Chondrocyte (in vitro differentiated cells): ENCODE measurements around the gene FUCA1. TPM values are rescaled to one million over a fixed set of nuclear protein-coding genes. Genes with fewer than 3 reads are reported as not detected.

Experiments
- DNase-seq: peaks from one replicate; pipeline ENCODE4 v3.0.0; 2021; ENCODE audit warnings: mixed read lengths, low spot score
- H3K27ac Mint-ChIP-seq: one replicate; pipeline ENCODE4 v1.8.0; 2021; ENCODE audit warnings: mild to moderate bottlenecking, moderate library complexity, mixed read lengths; ENCODE audit not compliant: unreplicated experiment
- H3K27me3 Mint-ChIP-seq: 2 replicates; pipeline ENCODE4 v1.8.0; 2021; ENCODE audit warnings: low read depth, mixed read lengths
- H3K36me3 Mint-ChIP-seq: 2 replicates; pipeline ENCODE4 v1.8.0; 2021; ENCODE audit warnings: low read depth, mixed read lengths
- H3K4me1 Mint-ChIP-seq: 2 replicates; pipeline ENCODE4 v1.8.0; 2021; ENCODE audit warnings: low read depth, mild to moderate bottlenecking, mixed read lengths
- H3K4me3 Mint-ChIP-seq: one replicate; pipeline ENCODE4 v1.8.0; 2021; ENCODE audit warnings: mild to moderate bottlenecking, moderate library complexity, mixed read lengths; ENCODE audit not compliant: unreplicated experiment
- H3K9me3 Mint-ChIP-seq: 2 replicates; pipeline ENCODE4 v1.8.0; 2021; ENCODE audit warnings: low read depth, mixed read lengths
- total RNA-seq: library from RNA; stranded (reverse); gene quantifications from 3 replicates; pipeline ENCODE4 v1.2.1, GENCODE V29; 2021
- TF ChIP-seq, protein P1 (sequence below): fragments of 200-600 bp; sonication (generic); IDR thresholded peaks from 2 replicates; pipeline ENCODE4 v1.5.0; 2021; ENCODE audit warnings: antibody characterized with exemption, mild to moderate bottlenecking, moderate library complexity

FUCA1 gene
- total RNA-seq, 1 donor from 2014 or later: 15.6 TPM

DNA sequence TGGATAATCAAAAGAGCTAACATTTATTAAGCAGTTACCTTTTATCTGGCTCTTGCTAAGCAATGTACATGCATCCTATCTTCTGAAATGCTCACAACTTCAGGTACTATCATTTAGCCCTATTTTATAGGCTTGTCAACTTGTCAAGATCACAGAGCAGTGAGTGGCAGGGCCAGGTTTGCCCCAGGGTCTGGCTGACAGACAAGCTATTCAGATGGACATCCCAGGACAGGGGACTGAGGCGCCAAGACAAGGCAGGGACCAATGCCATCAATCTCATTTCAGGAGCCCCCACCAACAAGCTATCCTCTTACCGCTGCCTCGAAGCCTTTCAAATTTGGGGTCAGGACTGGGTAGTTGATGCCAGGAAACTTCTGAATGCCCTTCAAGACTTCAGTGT, 51.7 kb downstream of the FUCA1 start:
- H3K4me3 Mint-ChIP-seq: no peak overlapping the region
- TF ChIP-seq, protein P1, sequence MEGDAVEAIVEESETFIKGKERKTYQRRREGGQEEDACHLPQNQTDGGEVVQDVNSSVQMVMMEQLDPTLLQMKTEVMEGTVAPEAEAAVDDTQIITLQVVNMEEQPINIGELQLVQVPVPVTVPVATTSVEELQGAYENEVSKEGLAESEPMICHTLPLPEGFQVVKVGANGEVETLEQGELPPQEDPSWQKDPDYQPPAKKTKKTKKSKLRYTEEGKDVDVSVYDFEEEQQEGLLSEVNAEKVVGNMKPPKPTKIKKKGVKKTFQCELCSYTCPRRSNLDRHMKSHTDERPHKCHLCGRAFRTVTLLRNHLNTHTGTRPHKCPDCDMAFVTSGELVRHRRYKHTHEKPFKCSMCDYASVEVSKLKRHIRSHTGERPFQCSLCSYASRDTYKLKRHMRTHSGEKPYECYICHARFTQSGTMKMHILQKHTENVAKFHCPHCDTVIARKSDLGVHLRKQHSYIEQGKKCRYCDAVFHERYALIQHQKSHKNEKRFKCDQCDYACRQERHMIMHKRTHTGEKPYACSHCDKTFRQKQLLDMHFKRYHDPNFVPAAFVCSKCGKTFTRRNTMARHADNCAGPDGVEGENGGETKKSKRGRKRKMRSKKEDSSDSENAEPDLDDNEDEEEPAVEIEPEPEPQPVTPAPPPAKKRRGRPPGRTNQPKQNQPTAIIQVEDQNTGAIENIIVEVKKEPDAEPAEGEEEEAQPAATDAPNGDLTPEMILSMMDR: no peak
- no peaks in the 10 kb centered on the region for H3K27me3 Mint-ChIP-seq
- H3K27ac Mint-ChIP-seq: no peak overlapping the region
- no peaks in the 10 kb centered on the region for H3K4me1 Mint-ChIP-seq
- DNase-seq: no peak
- no peaks in the 10 kb centered on the region for H3K9me3 Mint-ChIP-seq
- peaks cover 18% of the 10 kb centered on the region for H3K36me3 Mint-ChIP-seq

DNA sequence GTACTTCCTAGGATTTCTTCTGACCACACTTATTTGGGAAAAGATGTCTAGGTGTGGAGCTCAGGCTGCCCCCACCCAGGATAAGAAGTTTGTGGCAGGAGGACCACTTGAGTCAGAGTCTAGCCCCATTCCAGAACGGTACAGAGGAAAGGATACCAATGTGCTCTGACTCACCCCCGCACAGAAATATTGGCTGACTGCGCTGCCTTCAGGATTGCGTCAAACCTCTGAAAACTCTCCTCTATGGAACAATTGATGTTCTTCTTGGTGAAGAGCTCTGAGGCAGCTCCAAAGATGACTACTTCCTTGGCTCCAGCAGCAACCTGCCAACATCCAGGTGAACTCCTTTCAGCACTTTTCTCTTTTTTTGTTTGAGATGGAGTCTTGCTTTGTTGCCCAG, 54.1 kb downstream of the FUCA1 start:
- no peaks in the 10 kb centered on the region for H3K27me3 Mint-ChIP-seq
- H3K27ac Mint-ChIP-seq: no peak overlapping the region
- TF ChIP-seq, protein P1: no peak
- no peaks in the 10 kb centered on the region for H3K9me3 Mint-ChIP-seq
- H3K36me3 Mint-ChIP-seq: peaks cover 15% of the 10 kb centered on the region
- no peak for DNase-seq
- no peaks in the 10 kb centered on the region for H3K4me1 Mint-ChIP-seq
- no peak overlapping the region for H3K4me3 Mint-ChIP-seq

DNA sequence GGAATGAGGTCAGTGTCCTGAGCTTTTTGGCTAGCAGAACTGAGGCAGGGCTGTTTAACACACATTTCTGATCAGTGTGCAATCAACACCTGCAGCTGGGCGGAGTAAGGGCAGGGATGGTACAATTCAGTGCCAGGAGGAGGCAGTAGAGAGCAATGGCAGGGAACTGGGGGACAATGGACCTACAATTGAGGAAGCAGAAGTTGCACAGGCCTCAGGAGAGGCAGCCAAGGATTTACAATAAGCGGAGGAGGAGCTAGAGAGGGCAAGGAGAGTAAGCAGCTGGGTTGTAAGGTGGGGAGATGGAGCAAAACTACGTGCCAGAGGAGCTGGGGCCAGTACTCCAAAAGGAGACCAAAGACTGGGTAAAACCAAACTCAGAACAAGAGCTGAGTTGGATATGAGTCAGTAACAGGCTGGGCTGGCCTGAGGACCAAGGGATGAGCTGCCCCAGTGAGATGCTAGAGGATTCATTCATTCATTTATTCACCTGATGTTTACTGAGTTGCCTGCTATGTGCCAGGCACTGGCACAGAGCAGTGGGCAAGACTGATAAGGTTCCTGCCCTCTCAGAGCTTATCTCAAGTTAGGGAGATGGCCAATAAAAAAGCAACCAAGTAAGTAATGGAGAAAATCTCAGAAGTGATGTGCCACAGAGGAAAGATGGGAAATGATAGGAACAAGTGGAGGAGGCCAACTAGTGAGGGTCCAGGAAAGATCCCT, 57.1 kb downstream of the FUCA1 start:
- Mint-ChIP-seq H3K9me3 (no peaks in the 10 kb centered on the region), H3K36me3 (peaks cover 9% of the 10 kb centered on the region), H3K27ac (no peak overlapping the region), H3K4me3 (no peak overlapping the region), H3K4me1 (no peaks in the 10 kb centered on the region), H3K27me3 (no peaks in the 10 kb centered on the region)
- TF ChIP-seq, protein P1: peak; percentile 75
- no peak for DNase-seq

DNA sequence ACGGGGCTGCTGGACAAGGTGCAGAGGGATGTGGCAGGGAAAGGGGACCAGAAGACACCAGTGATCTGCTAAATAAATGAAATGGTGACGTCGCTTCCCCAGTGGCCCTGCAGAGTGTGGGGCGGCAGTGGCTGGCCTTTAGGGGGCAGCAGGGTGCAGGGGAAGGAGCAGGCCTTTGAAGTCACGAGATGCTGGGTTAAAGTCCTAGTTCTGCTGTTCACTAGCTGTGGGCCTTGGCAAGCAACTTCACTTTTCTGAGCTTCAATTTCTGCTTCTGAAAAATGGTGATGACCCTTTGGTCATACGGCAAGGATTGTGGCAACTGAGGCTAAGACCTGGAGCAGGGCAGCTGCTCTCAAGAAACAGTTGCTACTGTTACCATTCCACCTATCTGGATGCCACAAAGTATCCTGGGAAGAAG, 58.3 kb downstream of the FUCA1 start:
- H3K4me3 Mint-ChIP-seq: no peak overlapping the region
- TF ChIP-seq, protein P1: peak; percentile 78
- no peaks in the 10 kb centered on the region for H3K9me3 Mint-ChIP-seq
- peaks cover 9% of the 10 kb centered on the region for H3K36me3 Mint-ChIP-seq
- no peaks in the 10 kb centered on the region for H3K27me3 Mint-ChIP-seq
- H3K27ac Mint-ChIP-seq: no peak overlapping the region
- H3K4me1 Mint-ChIP-seq: no peaks in the 10 kb centered on the region
- no peak for DNase-seq

DNA sequence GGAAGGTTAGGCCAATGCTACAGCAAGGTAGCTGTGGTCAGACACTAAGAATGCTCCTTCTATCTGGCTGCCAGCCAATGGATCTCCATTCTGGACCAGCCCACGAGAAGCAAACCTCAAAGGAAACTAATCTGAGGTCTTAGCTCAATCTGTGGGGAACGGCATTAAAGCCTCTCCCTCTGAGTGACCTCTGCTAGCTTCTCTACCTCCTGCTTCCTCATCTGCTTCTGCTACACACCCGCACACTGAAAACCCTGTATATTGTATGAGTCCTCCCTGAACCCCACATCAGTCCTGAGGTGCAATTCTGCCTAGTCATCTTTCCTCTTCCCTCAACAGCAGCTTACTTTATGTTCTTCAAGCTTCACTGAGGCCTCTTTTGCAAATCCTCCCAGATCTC, 60.6 kb downstream of the FUCA1 start:
- TF ChIP-seq, protein P1: no peak
- Mint-ChIP-seq H3K27ac (no peak overlapping the region), H3K27me3 (no peaks in the 10 kb centered on the region), H3K4me3 (no peak overlapping the region), H3K9me3 (no peaks in the 10 kb centered on the region), H3K36me3 (peaks cover 3% of the 10 kb centered on the region), H3K4me1 (no peaks in the 10 kb centered on the region)
- DNase-seq: no peak
